SU-DHL-6 (cell line): ENCODE results near the gene ZMYND11.

ENCODE experiments used
- H2AFZ ChIP-seq: fragments of 200-600 bp; sonication (generic); 2 replicates; pipeline ENCODE4 v1.6.1; 2014; ENCODE audit warnings: low read depth, mild to moderate bottlenecking, moderate library complexity, mixed read lengths, antibody characterized with exemption, low read length; ENCODE audit not compliant: severe bottlenecking
- H3F3A ChIP-seq: fragments of 200-600 bp; shearing (Covaris generic); 2 replicates; pipeline ENCODE4 v1.6.0; 2016; ENCODE audit warnings: antibody characterized with exemption, mild to moderate bottlenecking; ENCODE audit not compliant: insufficient read depth
- H3K27ac ChIP-seq: fragments of 200-600 bp; sonication (generic); 2 replicates; pipeline ENCODE4 v1.5.1; 2016; ENCODE audit warnings: low read depth, mild to moderate bottlenecking, low read length, moderate library complexity, mixed read lengths
- H3K27me3 ChIP-seq: fragments of 200-600 bp; sonication (generic), shearing (Covaris generic); 2 replicates; pipeline ENCODE4 v1.6.0; 2014; ENCODE audit warnings: mild to moderate bottlenecking, low read length
- H3K36me3 ChIP-seq: fragments of 200-600 bp; sonication (generic); 2 replicates; pipeline ENCODE4 v1.6.1; 2014; ENCODE audit warnings: mild to moderate bottlenecking, low read length, mixed read lengths
- H3K4me2 ChIP-seq: fragments of 300-600, 200-600 bp; shearing (Covaris generic), sonication (generic); 2 replicates; pipeline ENCODE4 v1.6.0; 2014; ENCODE audit warnings: low read length, low read depth, mild to moderate bottlenecking; ENCODE audit not compliant: poor library complexity, severe bottlenecking
- H3K4me3 ChIP-seq: fragments of 200-600 bp; sonication (generic); 2 replicates; pipeline ENCODE4 v1.5.1; 2014; ENCODE audit warnings: antibody characterized with exemption, low read length, mild to moderate bottlenecking, mixed read lengths; ENCODE audit not compliant: insufficient read depth, poor library complexity, severe bottlenecking
- H3K79me2 ChIP-seq: fragments of 200-600 bp; sonication (generic); 2 replicates; pipeline ENCODE4 v1.6.1; 2014; ENCODE audit warnings: mild to moderate bottlenecking, low read length, moderate library complexity; ENCODE audit not compliant: insufficient read depth
- H3K9ac ChIP-seq: fragments of 200-600 bp; sonication (generic); 2 replicates; pipeline ENCODE4 v1.7.0; 2014; ENCODE audit warnings: mild to moderate bottlenecking, low read length
- H3K9me2 ChIP-seq: fragments of 200-600 bp; sonication (generic); replicated peaks from 2 replicates; pipeline ENCODE4 v1.6.1; 2014; ENCODE audit warnings: low read length; ENCODE audit not compliant: insufficient read depth
- H3K9me3 ChIP-seq: fragments of 200-600 bp; sonication (generic); 2 replicates; pipeline ENCODE4 v1.6.1; 2014; ENCODE audit warnings: low read length, mixed read lengths; ENCODE audit not compliant: insufficient read depth
- H4K20me1 ChIP-seq: fragments of 200-600 bp; sonication (generic); 2 replicates; pipeline ENCODE4 v1.6.1; 2014; ENCODE audit warnings: low read depth, mild to moderate bottlenecking, antibody characterized with exemption, low read length, moderate library complexity, mixed read lengths
- CTCF ChIP-seq: fragments of 200-600 bp; sonication (generic); IDR thresholded peaks from one replicate; pipeline ENCODE4 v1.5.1; 2017; ENCODE audit warnings: antibody characterized with exemption, mild to moderate bottlenecking, low read length, moderate library complexity; ENCODE audit not compliant: insufficient read depth, poor library complexity, severe bottlenecking
- EZH2phosphoT487 ChIP-seq: fragments of 200-600 bp; sonication (generic), shearing (Covaris generic); conservative IDR thresholded peaks from 2 replicates; pipeline ENCODE4 v1.6.1; 2018; ENCODE audit warnings: mild to moderate bottlenecking, antibody characterized with exemption, low read length, moderate library complexity, mixed read lengths

ZMYND11 gene

GRCh38 chr10:278707-279106 is 143.5 kb downstream of the ZMYND11 start:
- Histone ChIP-seq H3K27ac (no peak overlapping the region), H3K79me2 (no peaks in the 10 kb centered on the region), H3K36me3 (0 out of 2 replicates have a peak, but pooled peaks cover 5% of the 10 kb centered on the region), H4K20me1 (no peaks in the 10 kb centered on the region), H2AFZ (no peak overlapping the region), H3K27me3 (no peaks in the 10 kb centered on the region), H3K9me3 (no peaks in the 10 kb centered on the region), H3K9ac (no peak overlapping the region), H3F3A (no peaks in the 10 kb centered on the region), H3K4me3 (no peak overlapping the region), H3K4me2 (no peak overlapping the region), H3K9me2 (no peaks in the 10 kb centered on the region)
- TF ChIP-seq CTCF (no peak), EZH2phosphoT487 (no peak)

DNA sequence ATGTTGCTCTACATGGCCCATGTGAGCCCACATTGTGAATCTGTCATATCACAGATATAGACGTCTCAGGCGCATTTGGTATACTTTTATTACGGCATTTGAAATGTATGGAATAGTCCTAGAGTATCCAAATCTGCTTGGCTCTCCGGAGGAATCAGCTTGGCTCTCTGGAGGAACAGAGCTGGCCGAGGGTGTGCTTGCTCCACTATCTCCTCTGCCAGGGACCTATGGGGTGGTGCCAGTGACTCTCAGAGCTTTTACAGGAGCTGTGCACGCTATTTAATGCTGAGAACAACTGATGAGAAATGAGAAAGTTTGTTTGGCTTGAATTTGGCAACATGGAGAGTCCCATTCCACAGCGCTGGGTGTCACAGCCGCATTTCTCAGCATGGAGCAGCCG is 144.0 kb downstream of the ZMYND11 start:
- Histone ChIP-seq H3K9ac (no peak overlapping the region), H3K9me2 (no peaks in the 10 kb centered on the region), H3K4me3 (no peak overlapping the region), H3F3A (no peaks in the 10 kb centered on the region), H3K36me3 (0 out of 2 replicates have a peak, but pooled peaks cover 5% of the 10 kb centered on the region), H2AFZ (no peak overlapping the region), H3K9me3 (no peaks in the 10 kb centered on the region), H4K20me1 (no peaks in the 10 kb centered on the region), H3K79me2 (no peaks in the 10 kb centered on the region), H3K27me3 (no peaks in the 10 kb centered on the region), H3K27ac (no peak overlapping the region), H3K4me2 (no peak overlapping the region)
- TF ChIP-seq CTCF (no peak), EZH2phosphoT487 (no peak)

DNA sequence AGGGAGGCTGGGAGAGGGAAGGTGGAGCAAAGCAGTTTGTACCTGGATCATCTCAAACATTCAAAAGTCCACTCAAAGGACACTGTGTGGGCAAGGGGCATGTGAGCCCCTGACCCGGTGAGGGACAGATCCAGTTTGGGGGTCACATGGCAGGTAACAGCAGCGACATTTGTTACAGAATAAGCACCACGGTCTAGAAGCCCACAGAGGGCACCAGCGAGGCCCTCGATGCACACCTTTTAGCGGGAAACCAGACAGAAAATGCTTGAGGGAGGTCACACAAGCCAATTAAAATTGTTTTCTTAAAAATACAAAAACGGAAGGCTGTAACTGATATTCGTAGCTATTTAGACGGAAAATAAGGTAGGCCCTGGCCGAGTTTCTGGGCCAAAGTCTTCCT is 144.4 kb downstream of the ZMYND11 start:
- 0 out of 2 replicates have a peak, but pooled peaks cover 5% of the 10 kb centered on the region for H3K36me3 ChIP-seq
- TF ChIP-seq EZH2phosphoT487 = no peak
- no peak for TF ChIP-seq CTCF

More for the DNA sequence above, 144.4 kb downstream of the ZMYND11 start:
- Histone ChIP-seq H3K9ac (no peak overlapping the region), H3K9me3 (no peaks in the 10 kb centered on the region), H3K27me3 (no peaks in the 10 kb centered on the region), H3K4me3 (no peak overlapping the region), H2AFZ (no peak overlapping the region), H3K9me2 (no peaks in the 10 kb centered on the region), H3F3A (no peaks in the 10 kb centered on the region), H3K27ac (no peak overlapping the region), H3K79me2 (no peaks in the 10 kb centered on the region), H3K4me2 (no peak overlapping the region), H4K20me1 (no peaks in the 10 kb centered on the region)
